H1 (cell line): ENCODE measurements around the gene FRK. TPM values are rescaled to one million over a fixed set of nuclear protein-coding genes. Genes with fewer than 3 reads are reported as not detected.
A peak's percentile ranks its signal among the peaks of the same experiment; 100 is the strongest.

Experiments used
- ATF2 ChIP-seq: IDR thresholded peaks from 2 replicates; pipeline ENCODE4 v1.6.1; 2012; ENCODE audit warnings: low read length, inconsistent platforms
- CHD7 ChIP-seq: fragments of 300-600 bp; sonication (generic); IDR thresholded peaks from 2 replicates; pipeline ENCODE4 v1.7.1; 2012; ENCODE audit warnings: low read length, moderate library complexity, mild to moderate bottlenecking, inconsistent platforms; ENCODE audit not compliant: insufficient replicate concordance
- EZH2 ChIP-seq: fragments of 200-600 bp; sonication (generic); IDR thresholded peaks from 2 replicates; pipeline ENCODE4 v1.7.1; 2012; ENCODE audit warnings: low read depth, mild to moderate bottlenecking, moderate library complexity, low read length, inconsistent platforms; ENCODE audit not compliant: severe bottlenecking
- GABPA ChIP-seq: IDR thresholded peaks from 2 replicates; pipeline ENCODE4 v1.6.1; 2011; ENCODE audit warnings: mild to moderate bottlenecking, low read length, moderate library complexity, borderline replicate concordance; ENCODE audit not compliant: insufficient read depth
- MAX ChIP-seq: IDR thresholded peaks from 2 replicates; pipeline ENCODE4 v1.6.1; 2012; ENCODE audit warnings: inconsistent platforms
- RXRA ChIP-seq: IDR thresholded peaks from 2 replicates; pipeline ENCODE4 v1.6.1; 2011; ENCODE audit warnings: low read depth, mild to moderate bottlenecking, low read length, moderate library complexity; ENCODE audit not compliant: insufficient read depth
- TBP ChIP-seq: IDR thresholded peaks from 2 replicates; pipeline ENCODE4 v1.6.1; 2011; ENCODE audit warnings: low read depth, low read length, improper control_type of control experiment
- polyA plus RNA-seq, 7 experiments: library from polyadenylated mRNA; depleted of rRNA in 3 of 7; stranded (reverse) in 5 of 7; unstranded in 2 of 7; fragments of >200 nt in 5 of 7; fragments of 200-250 nt in 2 of 7; gene quantifications; 1 replicate in 5 of 7; 2 replicates in 1 of 7; 4 replicates in 1 of 7; pipeline versions ENCODE4 v1.2.1 to v1.2.3, GENCODE V29; 2011 to 2013; ENCODE audit warnings: missing spikeins in 2 of 7, mixed read lengths in 2 of 7
- total RNA-seq: library from RNA; stranded (reverse); fragmentation: NEBNext Ultra II Directional; extraction: Animal tissue kit (Norgen Biotek cat#: 25700); gene quantifications from 2 replicates; pipeline ENCODE4 v1.2.1, GENCODE V29; 2021

The FRK gene
- total and polyA plus RNA-seq, 2 of the 8 experiments (the other 6 are each of a cell fraction or from before 2014, with no cell fraction given), result 0.11 to 0.24 TPM

- no peak for TF ChIP-seq CHD7
- peak; percentile 39 for TF ChIP-seq MAX
- TF ChIP-seq GABPA, result no peak
- peak; percentile 69; the same call in 1 of the 2 replicates for TF ChIP-seq TBP
- TF ChIP-seq EZH2, result no peak
- TF ChIP-seq ATF2, result no peak
- TF ChIP-seq RXRA, result no peak
Measured at GRCh38 chr6:116100419-116101301, 40.0 kb upstream of the FRK start, which contains the start of gene NT5DC1 (continued).
